ENCODE data around the gene TACC2.

TACC2 gene

GRCh38 chr10:122127943-122128342 lies 139.0 kb downstream of the TACC2 start:
- no peak for DNase-seq

- DNase-seq, result no peak
Measured at GRCh38 chr10:122128357-122128756, 139.4 kb downstream of the TACC2 start.

GRCh38 chr10:122130474-122131110 lies 141.6 kb downstream of the TACC2 start:
- DNase-seq, result no peak

DNA sequence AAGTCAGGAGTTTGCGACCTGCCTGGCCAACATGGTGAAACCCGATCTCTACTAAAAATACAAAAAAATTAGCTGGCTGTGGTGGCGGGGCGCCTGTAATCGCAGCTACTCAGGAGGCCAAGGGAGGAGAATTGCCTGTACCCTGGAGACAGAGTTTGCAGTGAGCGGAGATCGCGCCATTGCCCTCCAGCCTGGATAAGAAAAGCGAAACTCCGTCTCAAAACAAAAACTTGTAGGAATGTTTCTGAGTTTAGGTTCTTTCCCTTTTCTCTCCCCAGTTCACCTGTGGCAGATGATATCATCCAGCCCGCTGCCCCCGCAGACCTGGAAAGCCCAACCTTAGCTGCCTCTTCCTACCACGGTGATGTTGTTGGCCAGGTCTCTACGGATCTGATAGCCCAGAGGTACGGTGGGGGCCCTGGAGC lies 143.4 kb downstream of the TACC2 start:
- no peak for DNase-seq

GRCh38 chr10:122132882-122133565 lies 144.1 kb downstream of the TACC2 start:
- DNase-seq, result no peak

DNA sequence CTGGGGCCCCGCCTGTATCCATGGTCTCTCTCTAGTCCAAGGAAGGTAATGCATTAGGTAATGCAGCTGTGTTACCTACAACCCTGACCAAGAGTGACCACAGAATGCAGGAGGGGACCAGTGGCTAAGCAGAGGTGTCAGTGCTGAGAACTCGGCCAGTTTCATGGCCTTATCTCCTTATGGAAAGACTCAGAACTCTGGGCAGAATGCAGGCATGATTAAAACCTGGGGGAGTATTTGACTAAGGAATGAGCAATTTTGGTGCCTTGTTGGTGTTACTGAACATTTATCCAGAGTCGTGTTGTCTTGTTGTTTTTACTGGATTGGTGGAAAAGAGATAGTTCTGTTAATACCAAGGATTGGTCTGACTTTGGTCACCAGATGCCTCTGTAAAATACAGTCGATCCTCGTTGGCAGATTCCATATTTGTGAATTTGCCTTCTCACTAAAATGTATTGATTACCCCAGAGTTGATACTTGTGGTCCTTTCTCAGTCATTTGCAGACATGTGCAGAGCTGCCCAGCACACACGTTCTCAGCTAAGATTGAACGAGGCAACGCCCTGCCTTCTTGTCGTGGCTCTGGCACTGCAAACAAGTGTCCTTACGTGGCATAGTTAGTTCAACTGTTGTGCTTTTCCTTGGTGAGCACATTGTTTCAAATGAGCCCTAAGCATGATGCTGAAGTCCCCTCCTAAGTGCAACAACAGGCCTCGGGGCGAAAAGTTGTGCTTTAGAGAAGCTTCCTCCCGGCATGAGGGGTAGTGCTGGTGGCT lies 146.5 kb downstream of the TACC2 start:
- no peak for DNase-seq

- DNase-seq, result no peak
Measured at GRCh38 chr10:122138831-122139625, 150.1 kb downstream of the TACC2 start.

GRCh38 chr10:122139627-122140170 lies 150.7 kb downstream of the TACC2 start:
- no peak for DNase-seq

DNA sequence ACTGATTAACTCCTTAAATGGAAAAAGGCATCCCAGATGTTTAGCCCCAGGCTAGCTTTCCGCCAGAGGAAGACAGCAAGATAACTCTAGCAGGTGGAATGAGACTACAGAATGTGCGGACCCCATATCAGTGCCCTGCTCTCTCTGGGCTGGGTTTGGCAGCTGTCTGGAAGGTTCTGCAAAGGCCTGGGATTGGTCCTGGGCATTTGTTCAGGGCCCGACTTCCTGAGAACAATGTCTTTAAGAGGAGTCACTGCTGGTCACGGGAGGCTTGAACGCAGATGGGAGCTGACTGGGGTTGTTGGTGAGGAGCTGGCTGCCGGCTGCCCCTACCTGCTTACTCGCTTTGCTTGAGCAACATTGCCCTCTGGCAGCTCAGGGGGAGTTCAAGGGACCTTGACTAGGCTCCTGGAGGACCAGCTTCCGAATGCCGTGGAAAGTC lies 151.5 kb downstream of the TACC2 start:
- no peak for DNase-seq

GRCh38 chr10:122140941-122141623 lies 152.1 kb downstream of the TACC2 start:
- DNase-seq, result no peak

DNA sequence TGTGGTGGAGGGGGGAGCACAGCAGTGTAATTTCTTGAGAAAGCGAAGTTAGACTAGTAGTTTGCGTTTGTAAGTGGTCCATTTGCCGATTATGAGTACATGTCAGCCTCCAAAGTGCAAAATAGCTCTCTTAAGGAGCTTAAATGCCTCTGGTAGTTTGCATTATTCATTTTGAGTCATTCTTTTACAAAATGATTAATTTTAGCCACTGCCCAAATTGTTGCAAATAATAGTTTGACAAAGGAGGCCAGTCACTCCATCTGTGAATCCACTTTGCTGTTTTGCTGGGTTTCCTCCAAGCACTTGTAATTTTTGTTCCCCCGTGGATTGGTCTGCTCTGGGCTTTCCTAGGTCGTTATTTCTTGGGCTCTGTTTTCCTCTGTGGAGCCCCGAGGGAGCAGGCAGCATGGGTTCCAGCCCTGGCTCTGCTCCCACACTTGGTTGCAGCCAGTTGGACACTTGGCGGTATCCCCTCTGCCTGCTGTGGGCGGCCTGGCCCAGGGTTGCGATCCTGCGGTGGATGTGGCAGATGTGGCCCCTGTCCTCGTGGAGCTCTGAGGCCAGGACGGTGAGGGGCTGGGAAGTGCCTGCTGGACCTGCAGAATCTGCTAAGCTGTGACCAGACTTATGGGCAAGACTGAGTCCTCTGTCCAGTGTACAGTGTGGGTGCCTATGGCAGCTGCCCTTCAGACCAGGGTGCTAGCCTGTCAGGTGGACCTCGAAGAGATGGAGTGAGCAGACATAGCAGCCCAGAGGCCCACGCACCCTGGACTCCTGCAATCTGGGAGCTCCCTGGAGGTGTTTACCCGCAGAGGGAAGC lies 153.1 kb downstream of the TACC2 start:
- DNase-seq, result no peak

DNA sequence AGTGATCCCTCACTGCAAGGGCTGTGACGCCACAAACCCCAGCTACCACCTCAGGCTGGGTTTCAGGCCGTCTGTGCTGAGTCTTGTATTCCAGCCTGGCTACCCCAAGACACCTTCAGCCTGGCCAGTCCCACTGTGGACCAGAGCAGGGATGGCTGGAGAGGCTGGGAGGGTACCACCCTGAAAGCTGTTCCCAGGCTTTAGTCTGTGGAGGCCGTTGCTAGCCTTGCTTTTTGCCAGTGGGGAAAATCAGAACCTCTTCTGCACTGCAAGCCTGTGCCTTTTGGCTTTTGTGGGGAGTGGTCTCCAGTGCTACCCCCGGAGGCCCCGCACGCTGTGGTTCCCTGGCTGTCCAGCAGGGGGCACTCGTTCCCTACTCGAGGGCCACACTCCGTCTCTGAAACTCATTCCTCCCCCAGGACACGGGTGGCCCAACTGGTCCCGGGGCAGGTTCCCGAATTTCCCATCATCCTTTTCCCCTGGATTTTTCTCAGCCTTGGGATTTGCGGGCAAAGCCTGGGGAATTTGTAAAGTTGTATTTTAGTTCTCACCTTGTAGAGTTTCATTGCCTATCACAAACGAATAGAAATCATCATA lies 153.8 kb downstream of the TACC2 start:
- peak in 1 of 2 experiments; percentile 18 for DNase-seq

DNA sequence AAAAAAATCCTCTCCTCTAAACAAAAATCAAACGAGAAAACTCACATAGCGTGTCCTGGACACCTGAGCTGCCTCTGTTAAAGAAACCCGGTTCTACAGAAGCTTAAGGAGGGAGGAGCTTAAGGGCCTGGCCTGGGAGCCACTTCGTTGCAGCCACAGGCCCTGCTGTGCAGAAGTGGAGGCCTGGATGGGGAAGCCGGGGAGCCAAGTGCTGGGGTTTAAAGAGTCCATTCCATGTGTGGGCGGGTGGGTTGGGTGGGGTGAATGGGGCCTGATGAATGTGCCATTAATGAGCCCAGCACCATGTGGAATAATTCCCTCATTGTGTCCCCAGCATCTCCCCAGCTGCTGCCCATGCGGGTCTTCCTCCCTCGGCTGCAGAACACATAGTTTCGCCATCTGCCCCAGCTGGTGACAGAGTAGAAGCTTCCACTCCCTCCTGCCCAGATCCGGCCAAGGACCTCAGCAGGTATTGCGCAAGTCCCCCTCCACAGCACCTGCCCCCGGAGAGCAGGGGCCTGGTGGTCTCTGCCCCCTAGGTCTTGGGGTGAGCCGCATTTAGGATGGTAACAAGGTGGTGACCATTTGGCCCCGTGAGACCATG lies 154.4 kb downstream of the TACC2 start:
- DNase-seq, result no peak

GRCh38 chr10:122144199-122144598 lies 155.2 kb downstream of the TACC2 start:
- no peak for DNase-seq

DNA sequence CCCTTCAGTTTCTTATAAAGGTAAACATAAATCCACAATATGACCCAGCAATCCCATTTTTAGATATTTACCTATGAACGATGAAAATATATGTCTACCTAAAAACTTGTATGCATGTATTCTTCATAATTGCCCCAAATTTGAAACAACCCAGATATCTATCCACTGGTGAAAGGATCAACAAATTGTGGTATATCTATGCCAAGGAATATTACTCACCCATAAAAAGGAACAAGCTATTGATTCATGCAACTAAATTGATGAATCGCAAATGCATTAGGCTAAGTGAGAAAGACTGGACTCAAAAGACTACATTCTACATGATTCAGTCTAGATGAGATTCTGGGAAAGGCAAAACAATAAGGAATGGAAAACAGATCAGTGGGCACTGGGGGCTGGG lies 156.2 kb downstream of the TACC2 start:
- no peak for DNase-seq

DNA sequence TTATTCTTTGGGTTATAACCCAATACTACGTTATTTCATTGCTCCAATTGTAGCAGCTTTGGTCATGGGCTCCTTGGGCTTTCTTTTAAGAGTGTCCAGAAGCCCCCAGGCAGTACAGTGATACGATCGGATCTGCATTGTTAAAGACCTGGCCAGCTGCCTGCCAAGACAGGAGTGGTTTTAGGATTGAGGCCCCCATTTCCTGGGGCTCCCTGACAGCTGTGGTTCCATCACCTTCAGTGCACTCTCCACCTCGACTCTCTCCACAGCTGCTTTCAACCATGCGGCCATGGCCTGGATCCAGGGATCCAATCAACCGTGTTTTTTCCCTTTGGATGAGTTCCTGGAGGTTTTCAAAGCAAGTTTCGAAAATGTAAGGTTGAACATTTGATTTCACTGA lies 158.7 kb downstream of the TACC2 start:
- no peak for DNase-seq

GRCh38 chr10:122148876-122149560 lies 160.1 kb downstream of the TACC2 start:
- DNase-seq, result no peak

DNA sequence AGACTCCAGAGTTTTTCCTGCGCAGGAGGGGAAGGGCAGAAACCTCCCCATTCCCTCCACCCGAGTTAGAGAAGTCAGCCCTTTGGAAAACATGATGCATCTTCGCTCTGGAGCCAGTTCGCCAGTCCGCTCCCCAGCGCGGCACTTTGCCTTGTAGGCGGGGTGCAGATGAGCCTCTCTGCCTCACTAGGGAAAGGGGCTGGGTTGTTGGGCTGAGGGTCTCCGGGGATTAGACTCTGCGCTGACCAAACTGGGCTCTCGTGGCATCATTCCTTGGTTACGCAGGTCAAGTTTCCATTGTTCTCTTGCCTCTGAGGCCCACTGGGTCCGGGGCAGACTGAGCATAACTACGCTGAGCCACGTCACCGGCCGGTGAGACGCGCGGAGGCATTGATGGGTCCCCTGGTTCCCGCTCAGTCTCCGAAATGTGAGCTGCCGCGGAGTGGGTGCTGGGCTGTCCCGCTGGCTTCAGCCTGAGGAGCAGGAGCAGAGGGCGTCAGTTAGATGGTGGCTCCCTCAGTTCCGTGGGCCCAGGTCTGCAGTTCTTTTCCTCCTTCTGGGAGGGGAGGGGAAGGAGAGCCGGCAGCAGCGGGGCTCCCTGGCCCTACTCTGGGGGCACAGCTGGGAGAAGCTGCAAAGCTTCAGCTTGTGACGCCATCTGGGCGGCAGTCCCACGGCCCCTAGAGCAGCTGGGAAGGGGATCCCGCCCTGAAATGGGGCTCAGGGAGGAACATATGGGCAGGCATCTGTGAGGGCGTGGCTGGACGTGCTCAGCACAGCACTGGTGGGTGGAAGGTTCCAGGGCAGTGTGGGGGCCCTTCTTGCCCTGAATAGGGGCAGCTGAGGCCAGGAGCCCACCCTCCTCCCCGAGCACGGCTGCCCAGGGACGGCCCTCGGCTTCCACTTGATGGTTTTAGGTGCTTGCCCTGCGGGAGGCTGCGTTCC lies 160.9 kb downstream of the TACC2 start:
- no peak for DNase-seq
